Adrenal gland (tissue), 12 donors: ENCODE results near the gene ACOT7. TPM values are rescaled to one million over a fixed set of nuclear protein-coding genes. Genes with fewer than 3 reads are reported as not detected.

ENCODE experiments used
- DNase-seq, 7 donors: peaks; one replicate each; pipeline ENCODE4 v3.0.0-alpha.2; 2019 to 2020
- H3K27ac ChIP-seq, 5 donors: fragments of 200-600 bp; sonication (generic) in 4 of 5; 1 replicate in 3 of 5; 2 replicates in 2 of 5; pipeline versions ENCODE4 v1.5.1 to v1.8.0; 2016 to 2020; ENCODE audit warnings: mild to moderate bottlenecking in 1 of 5
- H3K27me3 ChIP-seq: fragments of 200-600 bp; 2 replicates; pipeline ENCODE4 v1.8.0; 2021
- H3K36me3 ChIP-seq, 2 donors: fragments of 200-600 bp; replicated peaks in 1 of 2; 1 replicate in 1 of 2; 2 replicates in 1 of 2; pipeline versions ENCODE4 v1.5.1 to v1.8.0; 2018 to 2022
- H3K4me1 ChIP-seq, 2 donors: fragments of 200-600 bp; replicated peaks in 1 of 2; 1 replicate in 1 of 2; 2 replicates in 1 of 2; pipeline versions ENCODE4 v1.5.1 to v1.8.0; 2018 to 2021
- H3K4me3 ChIP-seq, 4 donors: fragments of 200-600 bp; sonication (generic) in 3 of 4; one replicate each; pipeline ENCODE4 v1.5.1; 2016 to 2018
- H3K9me3 ChIP-seq, 3 donors: fragments of 200-600 bp; sonication (generic) in 1 of 3; replicated peaks in 1 of 3; 1 replicate in 2 of 3; 2 replicates in 1 of 3; pipeline versions ENCODE4 v1.5.1 to v1.8.0; 2016 to 2021
- POLR2A ChIP-seq, 2 donors: fragments of 450-650 bp; IDR thresholded peaks; one replicate each; pipeline ENCODE4 v1.6.1; 2017; ENCODE audit warnings: antibody characterized with exemption in 2 of 2, mild to moderate bottlenecking in 2 of 2, moderate library complexity in 1 of 2
- WGBS, 4 donors: extraction: QIAGEN DNeasy Blood & Tissue Kit in 2 of 4; methylation state at CpG; one replicate each; pipeline versions ENCODE4 v1.1.5 to v1.1.7; 2013 to 2017; 5-methylcytosine and 5-hydroxymethylcytosine counted together
- intact Hi-C, 2 donors: fragments of 100-400 bp; cut with DNase I; formaldehyde crosslinking; loops; one replicate each; pipeline versions ENCODE4 v1.14.1 to v1.15.0; 2022 to 2023
- polyA plus RNA-seq, 3 donors: library from polyadenylated mRNA; stranded (reverse); fragments of 200-250 nt in 2 of 3; fragments of 350-450 nt in 1 of 3; fragmentation: Illumina TruSeq in 1 of 3; extraction: RNeasy Lipid Tissue Mini Kit (QIAGEN cat#74804) in 1 of 3; gene quantifications; one replicate each; pipeline ENCODE4 v1.2.3, GENCODE V29; 2013 to 2014
- total RNA-seq, 9 donors: library from RNA; depleted of rRNA in 4 of 9; stranded (reverse); fragments of >200 nt in 4 of 9; fragments of 120-200 nt in 1 of 9; fragmentation: NEBNext Ultra II Directional in 1 of 9; extraction: Animal tissue kit (Norgen Biotek cat#: 25700) in 1 of 9; gene quantifications; one replicate each; pipeline versions ENCODE4 v1.1.0 to v1.2.4, GENCODE V29; 2013 to 2023
- TF ChIP-seq, protein P1 (sequence below), 6 experiments: fragments of 450-650 bp in 4 of 6; fragments of 200-600 bp in 2 of 6; sonication (generic) in 1 of 6; IDR thresholded peaks; 1 replicate in 5 of 6; 2 replicates in 1 of 6; pipeline versions ENCODE4 v1.5.1 to v1.8.0; 2016 to 2021; ENCODE audit warnings: antibody characterized with exemption in 6 of 6, mild to moderate bottlenecking in 2 of 6, moderate library complexity in 1 of 6
- donor health status: healthy with polysubstance abuse.
- donor health status: Bipolar disorder and iron deficiency.
- donor health status: DM: yes; HTN: yes; CAD: no.
- donor health status: DM: no; HTN: no; CAD: no.
- donor health status: DM: no; HTN: no; CAD: no.
- donor health status: DM: yes; HTN: yes; CAD: no.

Gene ACOT7
- total and polyA plus RNA-seq, 12 donors: 8.4 to 29.4 (median 14.5) TPM

GRCh38 chr1:6307099-6307498 is 86.5 kb downstream of the ACOT7 start:
- WGBS, 4 donors: 91 to 97% (median 95%) methylated on average over 12 to 15 of the region's 15 CpGs
- no peaks in the 10 kb centered on the region for H3K27me3 ChIP-seq
- H3K36me3 ChIP-seq: no peaks in the 10 kb centered on the region
- intact Hi-C loops: no loop called here
- TF ChIP-seq POLR2A (IDR thresholded peaks at IDR 0.05): no peak
- TF ChIP-seq, protein P1, sequence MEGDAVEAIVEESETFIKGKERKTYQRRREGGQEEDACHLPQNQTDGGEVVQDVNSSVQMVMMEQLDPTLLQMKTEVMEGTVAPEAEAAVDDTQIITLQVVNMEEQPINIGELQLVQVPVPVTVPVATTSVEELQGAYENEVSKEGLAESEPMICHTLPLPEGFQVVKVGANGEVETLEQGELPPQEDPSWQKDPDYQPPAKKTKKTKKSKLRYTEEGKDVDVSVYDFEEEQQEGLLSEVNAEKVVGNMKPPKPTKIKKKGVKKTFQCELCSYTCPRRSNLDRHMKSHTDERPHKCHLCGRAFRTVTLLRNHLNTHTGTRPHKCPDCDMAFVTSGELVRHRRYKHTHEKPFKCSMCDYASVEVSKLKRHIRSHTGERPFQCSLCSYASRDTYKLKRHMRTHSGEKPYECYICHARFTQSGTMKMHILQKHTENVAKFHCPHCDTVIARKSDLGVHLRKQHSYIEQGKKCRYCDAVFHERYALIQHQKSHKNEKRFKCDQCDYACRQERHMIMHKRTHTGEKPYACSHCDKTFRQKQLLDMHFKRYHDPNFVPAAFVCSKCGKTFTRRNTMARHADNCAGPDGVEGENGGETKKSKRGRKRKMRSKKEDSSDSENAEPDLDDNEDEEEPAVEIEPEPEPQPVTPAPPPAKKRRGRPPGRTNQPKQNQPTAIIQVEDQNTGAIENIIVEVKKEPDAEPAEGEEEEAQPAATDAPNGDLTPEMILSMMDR (IDR thresholded peaks at IDR 0.05): no peak
- no peak for DNase-seq
- H3K4me3 ChIP-seq: no peak overlapping the region
- H3K9me3 ChIP-seq: no peaks in the 10 kb centered on the region
- H3K4me1 ChIP-seq: no peaks in the 10 kb centered on the region
- H3K27ac ChIP-seq: no peak overlapping the region

DNA sequence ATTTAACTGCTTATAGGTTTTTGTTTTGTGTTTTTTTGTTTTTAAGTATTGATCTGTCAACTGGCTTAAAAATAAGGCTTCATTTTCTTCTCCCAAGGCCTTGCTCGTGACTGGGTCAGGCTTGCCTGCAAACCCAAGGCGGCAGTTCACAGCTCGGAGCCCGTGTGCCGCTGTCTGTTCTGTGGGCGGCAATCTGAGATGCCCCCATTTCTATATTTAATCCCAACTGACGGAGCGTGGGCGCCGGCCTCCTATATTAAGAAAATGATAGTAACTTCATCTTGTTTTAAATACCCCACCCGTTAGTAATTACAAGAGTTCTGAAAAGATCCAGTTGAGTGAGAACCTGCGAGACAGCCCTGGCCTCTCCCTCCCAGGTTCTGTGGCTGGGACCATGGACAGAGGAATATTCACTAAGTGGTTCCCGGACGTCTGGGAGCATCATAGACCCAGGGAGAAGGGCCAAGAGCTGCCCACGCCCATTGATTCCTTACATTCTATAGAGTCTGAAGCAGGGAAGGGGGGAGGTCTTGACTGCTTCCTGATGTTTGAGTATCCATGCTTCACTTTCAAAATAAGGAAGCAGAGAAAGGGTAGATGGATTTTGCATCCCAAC is 90.1 kb downstream of the ACOT7 start:
- intact Hi-C loops: no loop called here
- no peaks in the 10 kb centered on the region for H3K4me1 ChIP-seq
- H3K27me3 ChIP-seq: no peaks in the 10 kb centered on the region
- no peak overlapping the region for H3K27ac ChIP-seq
- H3K9me3 ChIP-seq: no peaks in the 10 kb centered on the region
- DNase-seq: no peak
- TF ChIP-seq, protein P1 (IDR thresholded peaks at IDR 0.05): no peak
- TF ChIP-seq POLR2A (IDR thresholded peaks at IDR 0.05): no peak
- WGBS, 4 donors: 94 to 98% (median 95%) methylated on average over 15 of the region's 15 CpGs
- H3K4me3 ChIP-seq: no peak overlapping the region
- H3K36me3 ChIP-seq: no peaks in the 10 kb centered on the region

DNA sequence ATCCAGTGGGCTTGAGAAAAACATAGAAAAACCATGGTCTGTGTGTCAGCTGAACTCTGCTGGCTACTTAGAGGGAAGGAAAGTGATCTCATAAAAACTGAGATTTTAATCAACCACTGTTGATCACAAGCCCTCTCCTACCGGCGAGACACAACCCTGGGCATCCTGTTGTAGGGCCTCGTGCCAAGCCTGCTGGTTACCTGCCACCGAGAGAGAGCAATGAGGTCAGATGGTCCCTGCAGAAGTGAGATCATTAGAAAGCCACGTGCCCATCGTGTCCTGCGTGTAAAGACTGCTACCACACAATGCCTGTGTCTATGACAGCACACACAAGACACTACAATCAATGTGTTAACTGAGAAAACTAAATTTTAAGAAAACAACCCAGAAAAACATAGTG is 91.0 kb downstream of the ACOT7 start:
- TF ChIP-seq POLR2A (IDR thresholded peaks at IDR 0.05): no peak
- TF ChIP-seq, protein P1 (IDR thresholded peaks at IDR 0.05): no peak
- intact Hi-C loops: no loop called here
- H3K36me3 ChIP-seq: no peaks in the 10 kb centered on the region

GRCh38 chr1:6301526-6301925 is 92.0 kb downstream of the ACOT7 start:
- H3K36me3 ChIP-seq: no peaks in the 10 kb centered on the region
- no peaks in the 10 kb centered on the region for H3K27me3 ChIP-seq
- TF ChIP-seq, protein P1 (IDR thresholded peaks at IDR 0.05): no peak
- no peak for TF ChIP-seq POLR2A (IDR thresholded peaks at IDR 0.05)
- intact Hi-C loops: no loop called here
- no peak overlapping the region for H3K4me3 ChIP-seq
- DNase-seq: no peak
- 89 to 95% (median 93%) methylated on average over 8 of the region's 8 CpGs for WGBS, 4 donors
- H3K9me3 ChIP-seq: no peaks in the 10 kb centered on the region
- H3K27ac ChIP-seq: no peak overlapping the region
- H3K4me1 ChIP-seq: no peaks in the 10 kb centered on the region

More for the DNA sequence above, 91.0 kb downstream of the ACOT7 start:
- peak overlapping the region in 1 of 5 donors; percentile 13 for H3K27ac ChIP-seq
- no peaks in the 10 kb centered on the region for H3K9me3 ChIP-seq
- H3K27me3 ChIP-seq: no peaks in the 10 kb centered on the region
- peak in 3 of 7 donors; percentile 29 to 92 (median 32) for DNase-seq
- no peaks in the 10 kb centered on the region for H3K4me1 ChIP-seq
- WGBS, 4 donors: 81 to 89% (median 83%) methylated on average over 7 of the region's 7 CpGs
- H3K4me3 ChIP-seq: no peak overlapping the region
